Fibroblast of skin of left quadriceps (primary cell): ENCODE results near the gene LTB.
"Not testable (repeated sequence)": the region's sequence is repeated elsewhere in the genome, so short reads cannot be mapped to it uniquely, and the experiment has no call there.

Experiments used
- DNase-seq, 2 experiments: peaks; one replicate each; pipeline ENCODE4 v3.0.0-alpha.2; 2013; ENCODE audit warnings: low read depth in 2 of 2

The LTB gene

GRCh38 chr6:31609519-31610406 is 27.5 kb upstream of the LTB start:
- DNase-seq = no peak

- no peak for DNase-seq
Observed at GRCh38 chr6:31607317-31607716, 25.1 kb upstream of the LTB start.

DNA sequence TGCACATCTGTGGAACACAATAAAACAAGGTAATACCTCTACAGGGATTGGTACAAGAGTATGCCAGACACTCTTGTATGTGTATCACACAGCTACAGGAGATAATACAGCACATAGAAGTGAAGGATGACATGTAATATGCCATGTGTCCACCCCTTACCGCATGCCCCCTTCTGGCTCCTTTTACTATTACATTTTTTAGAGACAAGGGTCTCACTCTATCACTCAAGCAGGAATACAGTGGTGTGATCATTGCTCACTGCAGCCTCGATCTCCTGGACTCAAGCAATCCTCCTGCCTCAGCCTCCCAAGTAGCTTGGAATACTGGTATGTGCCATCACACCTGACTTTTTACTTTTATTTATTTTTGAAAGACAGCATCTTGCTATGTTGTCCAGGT is 14.8 kb upstream of the LTB start:
- no peak for DNase-seq

DNA sequence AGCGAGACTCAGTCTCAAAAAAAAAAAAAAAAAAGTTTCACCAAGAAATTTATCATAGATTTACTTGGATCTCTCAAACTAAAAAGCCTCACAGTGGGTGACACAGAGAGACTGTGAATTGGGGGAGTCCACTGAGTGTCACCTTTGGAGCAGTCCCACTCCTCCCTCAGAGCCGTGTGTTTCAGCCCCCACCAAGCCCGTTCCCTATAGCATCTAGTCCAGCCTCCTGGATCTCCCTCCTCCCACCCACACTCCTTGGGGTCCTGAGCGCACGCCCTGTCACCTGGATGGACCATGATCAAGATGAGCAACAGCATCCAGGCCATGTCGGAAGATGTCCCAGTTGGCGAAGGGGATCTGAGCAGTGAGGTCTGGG is 10.2 kb upstream of the LTB start:
- DNase-seq = no peak

DNA sequence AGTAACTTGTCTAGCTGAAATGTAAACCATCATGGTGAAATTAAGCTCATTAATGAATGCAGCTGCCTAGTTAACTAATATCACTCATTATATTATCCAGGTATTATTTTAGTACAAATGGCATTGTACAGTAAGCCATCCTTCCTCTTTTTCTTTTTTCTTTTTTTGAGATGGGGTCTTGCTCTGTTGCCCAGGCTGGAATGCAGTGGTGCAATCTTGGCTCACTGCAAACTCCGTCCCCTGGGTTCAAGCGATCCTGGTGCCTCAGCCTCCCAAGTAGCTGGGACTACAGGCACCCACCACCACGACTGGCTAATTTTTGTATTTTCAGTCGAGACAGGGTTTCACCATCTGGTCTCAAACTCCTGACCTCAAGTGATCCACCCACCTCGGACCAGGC is 8.5 kb upstream of the LTB start:
- not testable (repeated sequence) for DNase-seq

GRCh38 chr6:31588871-31589650 is 6.8 kb upstream of the LTB start:
- DNase-seq = no peak

DNA sequence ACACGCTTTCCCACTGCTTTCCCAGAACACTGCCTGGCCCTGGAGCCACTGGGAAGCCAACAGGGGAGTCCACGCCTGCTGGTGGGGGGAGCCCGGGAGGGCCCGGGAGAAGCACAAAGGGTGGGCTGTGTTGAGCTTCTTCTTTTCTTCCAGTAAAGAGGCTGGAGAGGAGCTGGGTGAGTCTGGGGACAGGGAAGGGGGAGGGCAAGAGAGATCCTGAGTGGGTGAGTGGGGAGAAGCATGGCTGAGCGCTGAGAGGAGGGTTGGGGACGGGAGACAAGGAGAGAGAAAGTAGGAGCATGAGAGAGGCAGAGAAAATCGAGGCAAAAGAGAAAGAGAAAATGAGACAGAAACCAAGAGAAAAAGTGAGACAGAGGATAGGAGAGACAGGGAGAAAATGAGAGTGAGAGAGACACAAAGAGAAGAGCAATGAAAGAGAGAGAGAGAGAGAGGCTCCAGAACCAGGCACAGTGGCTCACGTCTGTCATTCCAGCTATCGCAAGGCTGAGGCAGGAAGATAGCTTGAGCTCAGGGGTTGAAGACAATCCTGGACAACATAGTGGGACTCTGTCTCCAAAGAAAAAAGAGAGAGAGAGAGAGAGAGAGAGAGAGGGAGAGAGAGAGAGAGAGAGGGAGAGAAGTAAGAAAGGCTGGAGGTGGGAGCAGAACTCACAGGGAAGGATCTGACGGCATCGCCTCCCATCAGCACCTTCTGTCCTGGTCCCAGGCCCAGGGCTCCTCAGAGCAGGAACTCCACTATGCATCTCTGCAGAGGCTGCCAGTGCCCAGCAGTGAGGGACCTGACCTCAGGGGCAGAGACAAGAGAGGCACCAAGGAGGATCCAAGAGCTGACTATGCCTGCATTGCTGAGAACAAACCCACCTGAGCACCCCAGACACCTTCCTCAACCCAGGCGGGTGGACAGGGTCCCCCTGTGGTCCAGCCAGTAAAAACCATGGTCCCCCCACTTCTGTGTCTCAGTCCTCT is 5.9 kb upstream of the LTB start:
- no peak for DNase-seq

DNA sequence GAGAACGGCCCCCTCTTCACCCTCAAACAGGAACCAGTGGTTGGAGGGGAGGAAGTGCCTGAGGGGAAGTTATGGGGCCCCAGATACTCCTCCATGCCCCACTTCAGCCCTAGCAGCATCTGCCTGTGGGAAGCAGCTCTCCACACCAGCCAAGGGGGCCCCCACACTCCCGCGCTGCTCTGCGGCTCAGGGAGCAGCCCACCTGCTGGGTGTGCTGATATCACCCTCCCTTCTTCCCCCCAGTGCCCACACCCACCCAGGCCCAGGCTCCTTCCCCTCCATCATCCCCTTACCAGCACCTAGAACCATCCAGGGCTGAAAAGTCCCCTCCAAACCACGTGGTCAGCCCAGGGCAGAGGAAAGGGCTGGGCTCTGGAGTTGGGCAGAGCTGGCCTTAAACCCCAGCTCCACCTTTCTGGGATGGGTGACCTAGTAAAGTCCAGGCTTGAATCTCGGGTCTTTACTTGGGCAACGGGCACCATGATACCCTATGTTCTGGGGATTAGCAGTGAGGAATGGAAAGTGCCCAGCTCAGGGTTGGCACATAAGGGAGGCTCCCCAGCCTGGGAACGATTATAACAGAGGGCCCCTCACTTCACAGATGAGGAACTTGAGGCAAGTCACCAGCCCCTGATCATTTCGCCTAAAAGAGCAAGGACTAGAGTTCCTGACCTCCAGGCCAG is 4.5 kb upstream of the LTB start:
- DNase-seq = no peak

GRCh38 chr6:31586008-31586407 is 3.8 kb upstream of the LTB start, which contains the start of gene LST1:
TSS of gene LST1 (plus strand) at chr6:31586277. CDS start at chr6:31587300, 1,023 bp downstream.
- DNase-seq = no peak

DNA sequence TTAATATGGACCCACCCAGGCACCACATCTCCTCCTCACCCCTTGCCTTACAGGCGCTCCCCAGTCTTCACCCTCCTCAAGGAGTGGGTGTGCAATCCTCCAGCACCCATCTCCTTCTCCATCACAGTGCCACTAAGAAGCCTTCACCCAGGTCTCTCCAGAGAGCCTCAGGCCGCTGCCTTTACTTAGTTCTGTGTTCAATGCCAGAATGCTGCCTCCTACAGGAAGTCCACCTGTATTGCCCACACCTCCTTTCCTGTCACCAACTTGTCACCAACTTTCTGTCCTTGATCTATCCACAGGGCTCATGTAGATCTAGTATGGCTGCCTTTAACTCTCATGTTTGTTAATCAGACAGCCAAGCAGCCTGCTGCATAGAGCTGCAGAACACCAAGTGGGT is 3.3 kb upstream of the LTB start:
- no peak for DNase-seq

- DNase-seq = no peak
Observed at GRCh38 chr6:31581434-31582229, 592 bp downstream of the LTB start.

DNA sequence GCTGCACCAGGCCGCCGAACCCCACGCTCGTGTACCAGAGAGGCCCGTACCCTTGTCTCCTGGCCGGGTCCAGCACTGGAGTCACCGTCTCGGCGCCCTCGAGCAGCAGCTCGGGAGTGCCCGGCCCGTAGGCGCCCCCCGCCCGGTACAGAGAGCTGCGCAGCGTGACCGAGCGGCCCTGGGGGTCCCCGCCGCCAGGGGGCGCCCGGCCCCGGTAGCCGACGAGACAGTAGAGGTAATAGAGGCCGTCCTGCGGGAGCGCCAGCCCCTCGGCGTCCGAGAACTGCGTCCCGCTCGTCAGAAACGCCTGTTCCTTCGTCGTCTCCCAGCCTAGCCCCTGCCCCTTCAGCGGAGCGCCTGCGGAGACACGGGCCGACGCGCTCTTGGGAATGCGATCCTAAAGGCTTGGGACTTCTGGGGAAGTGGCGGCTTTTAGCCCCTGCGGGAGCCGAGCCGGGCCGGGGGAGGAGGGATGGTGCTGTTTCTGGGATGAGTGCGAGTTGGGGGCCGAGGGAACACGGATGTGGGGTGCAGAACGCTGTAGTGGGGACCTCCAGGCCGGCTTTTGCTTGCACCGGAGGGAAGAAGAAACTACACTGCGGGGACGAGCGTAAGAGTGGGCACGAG is 1.3 kb downstream of the LTB start:
- DNase-seq = peak; percentile 50 to 57

GRCh38 chr6:31580438-31580740 is 1.8 kb downstream of the LTB start:
- DNase-seq = no peak

- DNase-seq = no peak
Observed at GRCh38 chr6:31579546-31580437, 2.4 kb downstream of the LTB start.

DNA sequence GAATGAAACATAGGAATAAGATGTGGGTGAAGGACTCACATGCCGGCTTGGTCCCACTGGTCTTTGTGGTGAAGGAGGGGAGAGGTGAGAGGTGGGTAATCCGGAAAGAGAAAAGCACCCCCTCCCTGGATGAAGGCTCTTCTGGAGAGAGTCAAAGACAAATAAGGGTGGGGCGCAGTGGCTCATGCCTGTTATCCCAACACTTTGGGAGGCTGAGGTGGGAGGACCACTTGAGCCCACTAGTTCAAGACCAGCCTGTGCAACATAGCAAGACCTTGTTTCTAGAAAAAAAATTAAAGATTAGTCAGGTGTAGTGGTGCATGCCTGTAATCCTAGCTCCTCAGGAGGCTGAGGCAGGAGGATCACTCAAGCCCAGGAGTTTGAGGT is 3.1 kb downstream of the LTB start:
- no peak for DNase-seq

GRCh38 chr6:31578184-31579118 is 3.8 kb downstream of the LTB start:
- DNase-seq = no peak

GRCh38 chr6:31577579-31577966 is 4.7 kb downstream of the LTB start:
- DNase-seq = no peak
